Inflammatory macrophage treated with lipopolysaccharide for 1 hour (primary cell): ENCODE results near the gene ASB3.
"Not testable (repeated sequence)": the region's sequence is repeated elsewhere in the genome, so short reads cannot be mapped to it uniquely, and the experiment has no call there.

Experiments used
- DNase-seq, 2 donors: peaks; one replicate each; pipeline ENCODE4 v3.0.0-alpha.2; 2020 to 2022

Gene ASB3

DNA sequence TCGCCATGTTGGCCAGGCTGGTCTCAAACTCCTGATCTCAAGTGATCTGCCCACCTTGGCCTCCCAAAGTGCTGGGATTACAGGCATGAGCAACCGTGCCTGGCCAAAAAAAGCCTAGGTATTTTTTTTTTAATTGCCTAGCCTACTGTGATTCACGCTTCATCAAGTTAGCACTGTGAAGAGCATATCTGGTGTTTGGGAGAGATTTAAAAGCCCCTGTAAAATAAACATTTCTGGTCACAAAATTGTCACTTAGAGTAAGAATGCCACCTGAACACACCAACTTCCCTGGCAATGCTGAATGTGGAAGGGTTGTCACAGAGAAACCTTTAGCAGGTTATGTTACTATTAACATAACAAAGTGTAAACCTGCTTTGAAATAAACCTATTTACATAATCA, 58.8 kb downstream of the ASB3 start:
- no peak for DNase-seq

- no peak for DNase-seq
Observed at GRCh38 chr2:53725662-53726061, 61.1 kb downstream of the ASB3 start.

DNA sequence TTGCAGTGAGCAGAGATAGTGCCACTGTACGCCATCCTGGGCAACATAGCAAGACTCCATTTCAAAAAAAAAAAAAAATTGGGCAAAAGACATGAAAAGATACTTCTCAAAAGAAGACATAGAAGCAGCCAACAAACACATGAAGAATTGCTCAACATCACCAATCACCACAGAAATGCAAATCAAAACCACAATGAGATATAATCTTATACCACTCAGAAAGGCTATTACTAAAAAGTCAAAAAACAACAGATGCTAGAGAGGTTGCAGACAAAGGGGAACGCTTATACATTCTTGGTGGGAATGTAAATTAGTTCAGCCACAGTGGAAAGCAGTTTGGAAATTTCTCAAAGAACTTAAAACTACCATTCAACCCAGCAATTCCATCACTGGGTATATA, 62.2 kb downstream of the ASB3 start:
- no peak for DNase-seq

DNA sequence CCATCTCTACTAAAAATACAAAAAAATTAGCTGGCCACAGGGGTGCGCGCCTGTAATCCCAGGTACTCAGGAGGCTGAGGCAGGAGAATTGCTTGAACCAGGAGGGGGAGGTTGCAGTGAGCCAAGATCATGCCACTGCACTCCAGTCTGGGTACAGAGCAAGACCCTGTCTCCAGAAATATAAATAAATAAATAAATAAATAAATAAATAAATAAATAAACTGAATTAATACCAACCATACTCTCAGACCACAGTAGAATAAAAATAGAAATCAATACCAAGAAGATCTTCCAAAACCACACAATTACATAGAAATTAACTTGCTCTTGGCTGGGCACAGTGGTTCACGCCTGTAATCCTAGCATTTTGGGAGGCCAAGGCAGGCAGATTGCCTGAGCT, 65.8 kb downstream of the ASB3 start:
- not testable (repeated sequence) for DNase-seq

GRCh38 chr2:53715568-53715967, 71.2 kb downstream of the ASB3 start:
- peak in 1 of 2 donors; percentile 26 for DNase-seq

- no peak for DNase-seq
Observed at GRCh38 chr2:53711271-53711780, 75.4 kb downstream of the ASB3 start.

- DNase-seq, result no peak
Observed at GRCh38 chr2:53708988-53709387, 77.8 kb downstream of the ASB3 start.

DNA sequence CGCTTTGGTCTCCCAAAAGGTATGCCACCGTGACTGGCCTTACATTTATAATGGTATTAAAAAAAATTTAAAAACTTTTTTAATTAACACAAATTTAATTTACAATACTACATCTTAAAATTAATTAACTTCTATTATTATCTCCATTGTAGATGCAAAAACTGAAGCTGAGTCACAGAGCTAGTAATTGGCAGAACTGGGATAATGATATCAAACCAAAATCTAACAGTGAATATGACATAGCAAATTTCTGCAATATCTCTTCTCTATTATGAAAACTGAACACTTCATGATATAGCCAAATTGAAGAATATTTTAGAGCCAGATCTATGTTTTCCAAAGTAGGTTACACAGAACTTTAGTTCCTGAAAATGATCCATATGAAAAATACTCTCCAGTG, 85.5 kb downstream of the ASB3 start:
- no peak for DNase-seq

DNA sequence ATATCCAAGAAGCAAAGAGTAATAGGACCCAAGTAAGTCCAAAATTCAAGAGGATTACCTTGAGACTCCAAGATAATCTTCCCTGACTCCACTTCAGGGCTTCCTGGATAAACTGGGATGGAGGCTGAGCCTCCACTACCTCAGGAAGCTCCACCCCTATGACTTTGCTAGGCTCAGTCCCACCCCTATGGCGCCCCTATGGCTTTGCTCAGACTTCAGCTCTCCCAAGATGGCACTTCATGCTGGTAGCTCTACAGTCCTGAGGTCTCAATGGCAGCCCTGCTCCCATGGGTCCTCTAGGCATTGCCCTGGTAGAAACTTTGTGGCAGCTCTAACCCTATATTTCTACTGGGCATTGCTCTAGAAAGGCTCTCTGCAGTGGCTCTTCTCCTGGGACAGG, 89.1 kb downstream of the ASB3 start:
- DNase-seq, result no peak

DNA sequence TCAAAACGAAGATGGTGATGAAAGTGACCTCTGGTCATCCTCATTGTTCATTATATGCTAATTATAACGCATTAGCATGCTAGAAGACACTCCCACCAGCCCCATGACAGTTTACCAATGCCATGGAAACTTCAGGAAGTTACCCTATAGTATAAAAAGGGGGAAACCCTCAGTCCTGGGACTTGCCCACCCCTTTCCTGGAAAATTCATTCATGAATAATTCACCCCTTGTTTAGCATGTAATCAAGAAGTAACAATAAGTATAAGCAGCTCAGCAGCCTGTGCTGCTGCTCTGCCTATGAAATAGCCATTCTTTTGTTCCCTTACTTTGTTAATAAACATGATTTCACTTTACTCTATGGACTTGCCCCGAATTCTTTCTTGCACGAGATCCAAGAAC, 89.7 kb downstream of the ASB3 start:
- DNase-seq, result peak; percentile 11 to 13

- no peak for DNase-seq
Observed at GRCh38 chr2:53695575-53695974, 91.2 kb downstream of the ASB3 start.

- peak; percentile 42 for DNase-seq
Observed at GRCh38 chr2:53694096-53694771, 92.5 kb downstream of the ASB3 start.

DNA sequence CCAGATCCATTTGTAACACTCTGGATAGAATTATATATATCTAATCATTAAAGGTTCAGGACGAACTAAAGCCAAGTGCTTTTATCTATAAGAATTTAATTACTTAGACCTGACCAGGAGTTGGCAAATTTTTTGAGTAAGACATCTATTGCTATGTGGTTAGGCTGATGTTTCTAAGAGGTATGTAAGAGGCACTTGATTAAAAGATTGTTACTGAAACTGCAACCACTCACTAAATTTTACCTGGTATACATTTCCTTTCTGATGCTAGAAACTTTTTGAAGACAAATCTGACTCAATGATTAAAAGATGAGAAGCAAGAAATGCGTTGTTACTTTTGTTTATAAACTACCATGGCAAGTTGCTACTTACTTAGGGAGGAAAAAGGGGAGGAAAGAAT, 95.9 kb downstream of the ASB3 start:
- no peak for DNase-seq

GRCh38 chr2:53672881-53673522, 113.8 kb downstream of the ASB3 start:
- DNase-seq, result no peak

DNA sequence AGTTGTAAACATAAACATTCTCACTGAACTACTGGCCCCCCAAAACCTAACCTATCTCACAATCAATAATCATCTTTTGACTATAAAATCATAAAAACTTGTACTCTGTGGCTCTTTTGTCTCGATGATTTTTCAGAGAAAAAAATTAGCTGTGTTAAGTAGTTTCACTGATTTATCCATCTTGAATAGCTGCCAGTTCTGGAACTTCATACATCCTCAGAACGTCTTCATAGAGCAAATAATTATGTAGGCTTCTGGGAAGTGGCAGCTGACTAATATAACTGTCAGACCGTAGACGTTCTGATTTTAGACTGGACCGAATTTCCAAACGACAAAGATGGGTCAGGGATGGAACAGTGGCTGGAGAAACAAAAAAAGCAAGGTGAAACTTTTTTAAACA, 116.4 kb downstream of the ASB3 start:
- no peak for DNase-seq

DNA sequence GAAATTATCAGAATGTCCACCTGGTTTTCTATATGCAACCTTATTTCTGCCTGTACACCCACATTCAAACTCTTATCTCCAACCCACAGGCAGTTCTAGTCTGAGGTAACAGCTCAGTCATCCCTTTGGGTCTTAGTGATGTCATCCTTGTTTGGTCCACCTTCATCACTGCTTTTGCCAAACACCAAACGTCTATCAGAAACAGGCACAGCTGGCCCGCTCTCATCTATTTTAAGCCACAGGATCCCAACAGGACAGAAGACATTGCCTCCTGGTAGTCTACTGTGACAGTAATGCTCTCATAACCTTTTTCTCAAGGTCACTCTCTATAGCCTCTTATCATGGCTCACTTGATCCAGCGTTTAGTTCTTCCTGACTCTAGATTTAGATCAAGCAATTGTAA, 118.1 kb downstream of the ASB3 start:
- DNase-seq, result no peak

DNA sequence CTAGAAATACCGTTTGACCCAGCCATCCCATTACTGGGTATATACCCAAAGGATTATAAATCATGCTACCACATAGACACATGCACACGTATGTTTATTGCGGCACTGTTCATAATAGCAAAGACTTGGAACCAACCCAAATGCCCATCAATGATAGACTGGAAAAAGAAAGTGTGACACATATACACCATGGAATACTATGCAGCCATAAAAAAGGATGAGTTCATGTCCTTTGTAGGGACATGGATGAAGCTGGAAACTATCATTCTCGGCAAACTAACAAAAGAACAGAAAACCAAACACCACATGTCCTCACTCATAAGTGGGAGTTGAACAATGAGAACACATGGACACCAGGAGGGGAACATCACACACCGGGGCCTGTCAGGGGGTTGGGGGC, 119.6 kb downstream of the ASB3 start:
- DNase-seq, result not testable (repeated sequence)

DNA sequence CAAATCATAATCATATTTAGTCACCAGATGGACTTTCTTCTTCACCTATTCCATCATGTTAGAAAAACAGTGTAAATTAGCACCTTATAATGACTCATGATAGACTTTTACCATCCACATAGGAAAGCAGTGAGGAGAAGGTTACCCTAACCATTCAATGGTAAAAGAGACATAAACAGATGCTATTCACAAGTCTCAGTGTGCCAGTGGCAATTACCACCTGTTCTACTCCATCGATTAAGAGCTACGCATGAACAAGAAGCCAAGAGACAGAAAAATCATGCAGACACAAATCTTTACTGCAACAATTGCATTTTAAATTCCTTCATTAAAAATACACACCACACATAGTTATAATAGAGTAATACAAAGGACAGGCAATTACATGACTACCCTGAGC, 125.9 kb downstream of the ASB3 start:
- no peak for DNase-seq

- not testable (repeated sequence) for DNase-seq
Observed at GRCh38 chr2:53658474-53658873, 128.3 kb downstream of the ASB3 start.

- no peak for DNase-seq
Observed at GRCh38 chr2:53655256-53655655, 131.5 kb downstream of the ASB3 start.

DNA sequence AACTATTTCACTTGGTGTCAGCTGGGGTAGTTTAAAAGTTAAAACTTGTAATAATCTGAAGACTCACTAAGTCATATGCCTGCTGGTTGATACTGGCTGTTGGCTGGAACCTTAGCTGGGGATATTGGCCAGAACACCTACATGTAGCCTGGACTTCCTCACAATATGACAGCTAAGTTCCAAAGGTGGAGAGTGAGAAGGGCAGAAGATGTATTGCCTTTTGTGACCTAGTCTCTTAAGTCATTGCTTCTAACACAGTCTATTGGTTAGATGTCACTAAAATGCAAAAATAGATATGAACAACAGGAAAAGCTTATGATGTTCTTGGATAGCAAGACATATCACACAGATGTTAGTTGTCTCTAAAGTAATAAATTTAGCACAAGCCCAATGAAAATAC, 132.4 kb downstream of the ASB3 start:
- DNase-seq, result no peak

DNA sequence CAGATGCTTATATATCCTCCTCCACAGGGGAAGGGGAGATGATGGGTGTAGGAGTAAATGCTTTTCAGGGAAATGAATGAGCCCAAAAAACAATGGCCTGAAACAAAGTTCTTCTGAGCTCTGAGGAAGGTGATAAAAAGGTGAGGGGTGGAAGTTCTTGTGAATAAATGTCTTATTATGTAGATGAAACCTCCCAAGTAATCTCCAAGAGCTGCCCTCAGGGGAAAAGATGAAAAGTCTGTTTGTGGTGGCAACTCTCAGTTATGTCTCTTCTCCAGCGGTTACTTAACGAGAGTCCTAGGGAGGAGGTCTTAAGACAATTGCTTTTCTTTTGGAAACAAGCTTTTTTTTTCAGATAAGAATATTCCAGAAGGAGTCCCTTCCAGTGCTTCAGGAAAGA, 134.6 kb downstream of the ASB3 start:
- DNase-seq, result no peak

DNA sequence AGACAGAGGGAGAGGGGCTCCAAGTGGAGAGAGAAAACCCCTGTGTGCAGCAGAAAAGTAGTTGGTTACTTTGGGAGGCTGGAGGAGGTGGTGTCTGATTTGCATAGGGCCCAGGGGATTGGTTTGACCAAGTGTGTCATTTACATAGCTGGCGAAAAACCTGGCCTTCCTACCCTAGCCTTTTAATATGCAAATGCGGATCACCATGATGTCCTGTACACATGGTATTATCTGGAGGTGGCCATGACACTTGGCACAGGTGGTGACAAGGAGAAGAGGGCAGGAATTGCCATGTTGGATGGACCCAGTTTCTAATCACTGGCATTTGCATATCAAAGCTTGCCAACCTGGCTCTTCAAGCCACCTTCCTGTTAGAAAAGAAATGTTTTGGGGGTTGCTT, 140.0 kb downstream of the ASB3 start:
- DNase-seq, result no peak

DNA sequence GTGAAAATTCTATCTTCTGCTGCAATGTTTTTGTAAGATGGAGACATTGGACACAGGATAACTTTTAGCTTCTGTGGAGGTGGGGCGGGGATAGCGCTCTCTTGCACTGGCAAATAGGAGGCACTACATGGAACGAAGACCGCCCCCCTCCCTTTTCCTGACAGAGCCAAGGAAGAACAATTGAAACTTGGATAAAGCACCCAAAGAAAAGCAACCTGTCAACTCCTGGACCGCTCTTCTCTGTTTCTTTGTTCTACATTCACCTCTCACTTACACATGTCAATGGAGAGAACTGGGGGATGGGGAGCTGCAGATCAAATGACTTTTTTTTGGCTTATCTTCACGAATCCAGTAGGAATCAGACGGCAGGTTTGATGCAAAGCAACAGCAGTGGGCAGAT, 145.5 kb downstream of the ASB3 start:
- no peak for DNase-seq

DNA sequence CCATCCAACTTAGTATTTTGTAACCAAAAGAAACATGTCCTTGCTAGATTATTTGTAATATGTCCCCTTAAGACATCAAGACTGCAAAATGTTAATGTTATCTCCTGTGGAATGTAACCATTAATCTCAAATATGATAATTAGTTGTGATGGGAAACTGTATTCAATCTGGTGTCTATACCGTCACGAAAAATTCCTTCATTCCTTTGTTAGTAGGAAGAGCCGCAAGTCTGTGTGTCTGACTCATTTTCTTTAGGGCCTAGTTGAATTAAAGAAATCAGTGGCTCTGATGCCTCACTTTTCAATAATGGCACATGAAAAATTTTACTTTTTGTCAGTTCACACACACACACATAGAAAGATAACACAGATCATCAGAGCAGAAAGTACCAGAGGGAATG, 146.3 kb downstream of the ASB3 start:
- DNase-seq, result no peak
